Urothelium cell line (cell line): ENCODE measurements around the gene EHD1.

Source experiments
- DNase-seq: peaks from one replicate; pipeline ENCODE4 v3.0.0; 2011; ENCODE audit warnings: low spot score, mixed read lengths
- FAIRE-seq: peaks from 2 replicates; lab custom pipeline; 2011; peaks lifted over from hg19 to GRCh38; lab: Jason Lieb, UNC

Gene EHD1

DNA sequence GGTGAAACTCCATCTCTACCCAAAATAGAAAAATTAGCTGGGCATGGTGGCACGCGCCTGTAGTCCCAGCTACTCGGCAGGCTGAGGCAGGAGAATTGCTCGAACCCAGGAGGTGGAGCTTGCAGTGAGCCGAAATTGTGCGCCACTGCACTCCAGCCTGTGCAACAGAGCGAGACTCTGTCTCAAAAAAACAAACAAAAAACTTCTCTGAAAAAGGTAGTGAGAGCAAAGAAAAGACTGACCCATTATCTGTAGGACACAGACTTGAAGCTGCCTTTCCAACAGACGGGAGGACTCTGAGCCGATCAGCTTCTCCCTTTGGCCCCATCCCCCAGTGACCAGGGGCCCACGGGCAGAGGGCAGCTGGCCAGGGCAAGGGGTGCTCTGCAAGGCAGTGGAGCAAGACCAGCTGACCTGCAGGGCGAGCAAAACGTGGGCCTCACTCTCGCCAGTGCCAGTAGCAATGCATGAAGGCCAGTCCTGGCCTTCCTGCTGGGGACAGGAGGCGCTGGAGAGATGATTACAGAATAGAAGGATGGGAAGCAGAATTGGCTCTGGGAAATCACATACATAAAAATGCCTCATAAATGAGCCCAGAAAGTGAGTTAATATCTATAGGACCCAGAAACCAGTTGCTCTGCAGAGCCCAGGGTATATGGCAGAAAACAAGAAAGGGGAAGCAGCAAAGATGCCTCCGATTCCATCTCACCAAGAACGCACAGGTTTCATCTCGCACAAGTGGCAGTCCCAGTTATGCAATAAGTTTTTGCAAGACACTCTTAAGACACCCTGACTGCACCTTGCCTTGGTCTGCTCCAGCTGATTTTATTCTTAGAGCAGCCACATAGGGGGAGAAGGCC is 2.8 kb downstream of the EHD1 start:
- DNase-seq (no peak), FAIRE-seq (no peak)

DNA sequence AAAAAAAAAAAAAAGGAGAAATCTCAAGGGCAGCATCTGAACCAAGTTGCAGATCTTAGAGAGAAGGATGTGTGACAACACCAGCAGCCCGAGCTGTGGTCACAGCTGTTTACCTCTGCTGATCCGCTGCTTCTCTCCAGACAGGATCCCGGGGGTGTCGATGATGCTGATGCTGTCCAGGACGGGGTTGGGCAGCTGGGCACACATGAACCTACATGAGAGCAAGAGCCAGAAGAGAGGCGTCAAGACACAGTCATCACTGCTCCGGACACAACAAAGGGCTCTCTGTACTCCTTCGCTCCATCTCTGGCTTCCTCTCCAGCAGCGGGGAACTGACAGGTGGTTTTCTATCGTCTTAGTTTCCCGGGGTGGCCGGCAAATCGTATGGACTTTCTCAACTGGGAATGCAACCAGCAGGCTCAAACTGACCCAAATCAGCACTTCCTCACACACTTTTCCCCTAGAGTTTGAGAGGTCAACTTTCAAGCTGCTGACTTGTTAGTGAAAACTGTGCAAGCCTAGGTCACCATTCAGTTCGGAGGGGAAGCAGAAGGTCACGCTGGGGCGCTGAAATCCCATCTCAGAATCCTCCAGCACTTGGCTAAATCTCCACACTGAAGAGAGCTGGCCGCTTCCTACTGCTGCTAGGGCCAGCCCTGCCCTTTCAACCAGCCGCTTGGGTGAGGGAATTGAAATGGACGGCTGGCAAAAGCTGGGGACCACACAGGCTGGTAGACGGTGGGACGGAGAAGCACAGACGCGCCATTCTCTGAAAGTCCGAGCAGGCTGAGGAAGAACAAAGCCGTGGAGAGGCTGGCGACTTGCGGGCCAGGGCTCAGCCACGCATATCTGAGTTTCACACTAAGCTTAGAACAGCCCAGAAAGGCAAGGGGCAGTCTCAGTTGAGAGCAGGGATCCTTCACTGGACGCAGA is 3.8 kb downstream of the EHD1 start:
- DNase-seq (no peak), FAIRE-seq (no peak)

DNA sequence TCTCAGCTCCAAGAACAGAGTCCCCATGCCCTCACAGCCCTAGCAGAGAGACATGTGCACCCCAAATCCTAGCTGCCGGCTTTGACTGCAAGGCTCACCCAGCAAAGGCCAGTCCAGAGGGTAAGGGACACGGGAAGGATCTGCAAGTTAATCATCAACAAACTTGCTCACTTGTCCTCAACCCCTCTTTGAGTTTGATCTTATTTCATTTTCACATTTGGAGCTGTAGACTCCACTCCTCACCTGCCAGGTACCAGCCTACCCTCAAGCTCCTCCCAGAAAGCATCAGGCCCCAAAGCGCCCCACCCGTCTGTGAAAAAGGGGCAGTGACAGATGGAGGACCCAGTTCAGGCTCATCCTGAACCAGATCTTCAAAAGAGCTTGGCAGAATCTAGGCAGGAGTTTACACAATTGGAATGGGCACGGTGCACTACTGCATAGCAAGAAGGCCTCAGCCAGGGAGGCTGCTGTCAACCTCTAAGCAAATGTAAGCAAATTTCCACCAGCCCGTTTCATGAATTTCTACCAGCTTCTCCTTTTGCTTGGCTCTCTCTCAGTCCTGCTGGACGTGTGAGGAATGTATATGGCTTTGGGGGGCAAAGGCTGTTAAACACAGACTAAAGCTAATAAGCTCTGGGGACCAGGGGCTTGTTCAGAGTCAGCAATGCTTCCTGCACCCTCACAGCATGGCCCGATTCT is 5.5 kb downstream of the EHD1 start:
- DNase-seq (no peak), FAIRE-seq (no peak)

DNA sequence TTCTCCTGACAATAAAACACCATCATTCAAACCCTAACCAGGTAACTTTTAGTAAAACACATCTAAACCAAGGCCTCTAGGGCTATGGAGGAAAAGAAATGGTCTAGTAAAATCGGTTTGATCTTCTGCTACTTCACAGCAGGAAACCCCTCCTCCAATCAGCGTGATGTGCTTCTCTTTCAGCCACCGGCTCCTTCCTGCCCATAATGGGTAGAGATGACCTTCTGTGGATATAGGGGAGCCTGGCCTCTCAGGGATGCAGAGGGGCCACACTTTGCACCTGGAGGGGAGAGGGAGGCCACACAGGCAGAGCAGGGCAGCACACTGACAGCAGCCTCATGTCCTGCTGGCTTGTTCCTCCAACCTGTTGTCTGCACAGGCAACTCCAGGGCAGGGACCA is 6.9 kb downstream of the EHD1 start:
- DNase-seq: no peak
- no peak for FAIRE-seq

DNA sequence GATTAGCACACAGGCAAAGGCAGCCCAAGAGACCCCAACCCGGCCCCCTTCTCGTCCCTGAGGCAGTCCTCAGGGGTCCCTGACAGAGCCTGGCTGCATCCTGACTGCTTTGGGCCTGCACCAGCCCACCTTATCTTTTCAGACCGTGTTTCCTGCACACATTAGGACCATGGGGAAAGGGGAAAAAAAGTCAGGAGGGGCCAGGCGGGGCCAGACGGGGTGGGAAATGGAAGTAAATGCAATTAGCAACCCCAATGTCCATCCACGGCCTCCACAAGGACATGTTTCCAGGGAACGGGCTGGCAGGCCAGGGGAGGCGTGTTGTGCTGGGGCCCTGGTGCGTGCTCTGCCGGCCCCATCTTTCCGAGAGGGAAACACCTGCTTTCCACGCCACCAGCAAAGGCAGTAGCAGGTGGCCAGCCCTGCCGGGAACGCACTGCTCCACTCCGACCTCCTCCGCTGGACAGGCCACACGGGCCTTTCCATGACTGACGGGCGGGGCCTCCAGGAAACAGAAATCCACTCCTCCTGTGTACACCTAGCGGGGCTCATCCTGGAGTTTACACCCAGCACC is 7.4 kb downstream of the EHD1 start:
- FAIRE-seq: no peak
- no peak for DNase-seq

DNA sequence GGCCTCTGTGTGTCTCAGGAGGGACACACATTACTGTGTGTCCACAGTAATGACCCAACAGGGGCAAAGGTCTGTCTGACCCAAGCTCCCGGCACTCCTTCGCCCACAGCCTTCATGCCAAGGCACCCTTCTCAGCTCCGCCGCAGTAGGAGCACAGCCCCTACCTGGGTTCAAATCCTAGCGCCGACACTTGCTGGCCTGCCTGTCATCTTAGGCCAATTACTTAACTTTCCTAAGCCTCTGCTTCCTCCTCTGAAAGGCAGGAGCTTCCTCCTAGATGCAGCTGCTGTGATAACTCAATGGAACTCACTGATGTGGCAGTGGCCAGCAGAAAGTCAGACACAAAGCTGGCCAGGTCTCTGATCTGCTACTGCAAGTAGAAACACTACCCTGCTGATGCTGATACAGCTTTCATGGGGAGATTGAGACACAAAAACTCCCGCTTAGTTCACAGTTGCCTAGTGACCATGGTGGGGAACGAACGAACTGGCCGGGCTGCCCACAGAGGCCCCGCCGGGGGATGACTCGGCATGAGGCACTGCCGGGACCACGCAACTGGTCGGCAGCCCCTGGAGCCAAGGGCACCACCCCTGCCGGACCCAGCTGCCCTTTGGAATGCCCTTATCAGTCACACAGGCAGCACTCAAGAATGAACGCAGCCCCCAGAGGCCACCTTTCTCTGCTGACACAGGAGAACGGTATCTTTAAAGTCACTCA is 8.1 kb downstream of the EHD1 start:
- DNase-seq (no peak), FAIRE-seq (no peak)

DNA sequence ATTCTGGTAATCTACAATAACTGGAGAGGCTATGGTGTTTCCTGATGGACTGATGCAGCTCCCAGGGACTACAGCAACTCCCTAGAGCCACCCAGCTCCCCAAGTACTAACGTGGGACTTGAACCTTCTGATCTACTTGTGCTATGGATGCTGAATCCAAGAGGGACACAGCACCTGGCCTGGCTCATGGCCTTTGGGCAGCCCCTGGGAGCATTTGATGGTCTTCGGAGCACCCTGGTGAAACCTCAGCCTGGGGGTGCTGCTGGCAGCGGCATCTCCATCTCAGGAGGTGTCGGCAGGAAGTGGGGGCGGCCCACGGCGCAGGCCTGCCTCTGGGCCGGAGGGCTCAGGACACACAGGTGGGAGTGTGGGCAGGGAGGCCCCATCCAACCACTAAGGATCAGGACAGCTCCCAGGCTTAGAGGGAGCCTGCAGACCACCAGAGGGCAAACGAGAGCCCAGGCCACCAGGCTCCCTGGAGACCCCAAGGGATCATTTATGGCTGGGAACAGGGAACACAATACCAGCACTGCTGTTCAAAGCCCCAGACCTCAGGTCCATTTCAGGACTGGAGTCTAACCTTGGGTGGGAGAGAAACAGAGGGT is 8.7 kb downstream of the EHD1 start:
- DNase-seq (no peak), FAIRE-seq (no peak)

DNA sequence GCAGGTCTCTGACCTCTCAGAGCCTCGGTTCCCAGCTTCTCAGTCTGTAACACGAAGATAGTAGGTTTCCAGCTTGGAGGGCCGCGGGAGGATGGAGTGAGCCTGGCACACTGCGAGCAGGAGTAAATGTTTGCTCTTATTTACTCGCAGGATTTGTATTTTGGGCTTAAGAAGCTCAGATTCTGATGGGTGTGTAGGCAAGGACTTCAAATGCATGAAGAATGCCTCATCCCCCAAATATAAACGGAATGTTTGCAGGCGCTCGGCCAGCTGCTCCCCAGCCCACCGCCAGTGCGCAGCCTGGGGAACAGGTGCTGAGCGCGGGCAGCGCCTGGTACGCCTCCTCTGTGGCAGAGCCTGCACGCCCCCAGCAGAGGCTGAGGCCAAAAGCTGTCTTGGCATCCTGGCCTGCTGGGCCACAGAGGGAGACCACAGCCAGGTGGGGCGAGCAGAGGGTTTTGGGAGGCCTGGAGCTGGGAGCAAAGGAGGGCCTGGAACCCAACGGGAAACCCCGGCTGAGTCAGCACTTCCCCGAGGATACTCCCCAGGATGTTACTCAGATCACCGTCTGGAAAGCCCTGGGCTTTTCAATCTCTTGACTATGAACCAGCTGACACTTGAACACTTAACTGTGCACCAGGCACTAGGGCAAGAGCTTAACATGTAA is 9.4 kb downstream of the EHD1 start:
- peak; percentile 87 for DNase-seq
- peak; percentile 53 for FAIRE-seq

DNA sequence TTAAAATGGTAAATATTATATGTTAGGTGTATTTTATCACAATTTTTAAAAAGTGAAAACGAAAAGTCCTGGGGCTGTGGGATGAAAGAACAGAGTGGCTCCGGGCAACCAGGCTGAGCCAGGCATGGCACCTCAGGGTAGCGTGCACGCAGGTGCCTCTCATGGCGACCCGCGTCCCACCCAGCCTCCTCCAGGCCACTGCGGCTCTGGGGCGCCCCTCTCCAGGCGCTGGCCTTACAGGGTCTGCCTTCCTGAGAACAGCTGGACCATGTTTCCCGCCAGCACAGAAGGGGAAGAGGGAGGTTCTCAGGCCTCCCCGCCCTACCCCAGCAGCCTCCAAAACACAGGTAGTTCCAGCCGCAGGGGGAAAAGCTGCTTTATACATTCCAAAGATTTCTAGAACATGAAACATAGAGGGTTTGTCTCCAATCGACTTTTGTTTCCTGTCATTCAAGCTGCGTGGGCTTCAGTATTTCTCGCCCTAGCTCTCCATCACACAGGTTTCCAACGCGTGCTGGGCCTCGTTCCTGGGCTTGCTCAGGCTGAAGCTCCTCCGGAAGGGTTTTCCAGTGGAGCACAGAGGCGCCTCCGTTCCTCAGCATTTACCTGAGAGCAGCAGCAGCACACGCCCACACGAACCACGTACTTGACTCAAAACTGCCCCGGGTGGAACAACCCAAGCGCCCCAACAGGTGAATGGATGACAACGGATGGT is 10.5 kb downstream of the EHD1 start:
- no peak for DNase-seq
- FAIRE-seq: no peak

DNA sequence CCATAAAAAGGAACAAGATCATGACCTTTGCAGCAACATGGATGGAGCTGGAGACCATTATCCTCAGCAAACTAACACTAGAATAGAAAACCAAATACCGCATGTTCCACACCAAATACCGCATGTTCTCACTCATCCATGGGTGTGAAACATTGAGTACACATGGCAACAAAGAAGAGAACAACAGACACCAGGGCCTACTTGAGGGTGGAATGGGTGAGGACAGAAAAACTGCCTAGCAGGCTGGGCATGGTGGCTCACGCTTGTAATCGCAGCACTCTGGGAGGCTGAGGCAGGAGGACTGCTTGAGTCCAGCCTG is 12.3 kb downstream of the EHD1 start:
- DNase-seq (no peak), FAIRE-seq (no peak)

DNA sequence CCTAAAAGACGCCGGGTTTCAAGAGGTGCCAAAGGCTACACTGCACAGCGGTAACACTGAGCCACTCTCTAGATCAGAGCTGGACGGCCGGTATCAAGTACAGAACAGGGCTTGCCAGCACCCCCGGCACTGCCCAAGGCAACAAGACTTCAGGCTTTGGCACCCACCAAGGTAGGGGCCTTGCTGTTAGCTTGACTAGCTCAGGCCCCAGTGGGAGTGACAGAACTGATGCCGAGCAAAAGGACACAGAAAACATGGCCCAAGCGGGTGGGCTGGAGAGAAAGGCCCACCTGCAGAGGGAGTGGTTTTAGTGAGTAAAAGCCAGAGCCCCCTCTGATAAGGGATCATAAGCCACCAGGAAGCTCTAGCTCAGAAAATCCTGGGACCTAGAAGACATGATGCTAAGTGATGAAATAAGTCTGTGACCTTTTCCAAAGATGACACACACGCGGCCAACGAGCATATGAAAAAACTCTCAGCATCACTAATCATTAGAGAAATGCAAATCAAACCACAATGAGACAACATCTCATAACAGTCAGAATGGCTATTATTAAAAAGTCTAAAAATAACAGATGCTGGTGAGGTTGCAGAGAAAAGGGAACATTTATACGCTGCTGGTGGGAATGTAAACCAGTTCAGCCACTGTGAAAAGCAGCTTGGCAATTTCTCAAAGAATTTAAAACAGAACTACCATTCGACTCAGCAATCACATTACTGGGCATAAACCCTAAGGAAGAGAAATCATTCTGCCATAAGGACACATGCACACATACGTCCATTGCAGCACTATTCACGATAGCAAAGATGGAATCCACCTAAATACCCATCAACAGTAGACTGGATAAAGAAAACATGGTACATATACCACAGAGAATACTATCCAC is 12.9 kb downstream of the EHD1 start:
- FAIRE-seq (no peak), DNase-seq (no peak)

DNA sequence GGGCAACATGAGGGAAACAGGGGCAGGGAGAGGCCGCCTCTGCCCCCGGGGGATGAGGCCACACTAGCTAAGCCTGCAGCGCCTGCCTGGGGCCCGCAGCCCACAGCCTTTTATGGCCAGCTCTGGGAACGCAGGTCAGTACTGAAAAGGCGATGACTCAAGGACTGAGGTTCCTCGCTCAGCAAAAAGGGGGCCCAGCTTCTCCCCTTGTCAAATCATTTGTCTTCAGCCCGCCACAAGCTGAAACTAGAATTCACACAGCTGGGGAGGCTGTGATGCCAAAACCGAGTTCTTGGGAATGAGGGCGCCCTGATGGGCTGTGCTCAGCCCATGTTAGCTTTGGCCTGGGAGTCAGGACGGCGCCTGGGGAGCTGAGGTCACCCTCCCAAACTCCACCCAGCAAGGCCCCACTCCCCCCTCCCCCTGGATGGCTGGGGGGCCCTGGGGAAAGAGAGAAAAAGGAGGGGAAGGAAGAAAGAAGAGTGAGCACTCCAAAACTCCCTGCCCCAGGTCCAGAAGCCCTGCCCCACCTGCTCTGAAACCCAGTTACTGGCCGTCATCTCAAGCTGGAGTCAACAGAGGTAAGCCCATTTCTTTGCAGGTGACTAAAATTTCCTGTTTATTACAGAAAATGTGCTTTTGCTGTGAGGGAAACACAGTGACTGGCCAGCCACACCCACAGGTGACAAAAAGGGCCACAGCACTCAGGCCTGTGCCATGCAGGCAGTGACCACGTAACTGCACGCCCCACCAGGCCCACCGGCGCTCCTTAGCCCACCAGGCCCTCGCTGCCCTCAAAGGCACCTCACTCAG is 13.7 kb downstream of the EHD1 start:
- FAIRE-seq: no peak
- DNase-seq: no peak

DNA sequence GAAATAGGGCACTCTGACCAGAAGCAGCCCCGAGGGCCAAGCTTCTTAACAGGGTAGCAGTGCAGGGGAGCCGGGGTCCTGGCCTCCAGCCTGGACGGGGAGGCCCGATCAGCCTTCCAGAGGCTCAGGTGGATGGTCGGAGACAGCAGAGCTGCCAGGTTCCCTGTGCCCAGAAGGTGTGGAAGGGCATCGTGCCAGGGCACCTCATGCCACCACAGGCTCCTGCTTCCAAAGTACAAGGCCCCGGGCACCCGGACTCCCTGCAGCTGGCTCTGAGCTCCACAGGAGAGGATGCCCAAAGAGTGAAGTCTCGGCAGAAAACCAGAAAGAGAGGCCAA is 14.3 kb downstream of the EHD1 start:
- no peak for FAIRE-seq
- no peak for DNase-seq

DNA sequence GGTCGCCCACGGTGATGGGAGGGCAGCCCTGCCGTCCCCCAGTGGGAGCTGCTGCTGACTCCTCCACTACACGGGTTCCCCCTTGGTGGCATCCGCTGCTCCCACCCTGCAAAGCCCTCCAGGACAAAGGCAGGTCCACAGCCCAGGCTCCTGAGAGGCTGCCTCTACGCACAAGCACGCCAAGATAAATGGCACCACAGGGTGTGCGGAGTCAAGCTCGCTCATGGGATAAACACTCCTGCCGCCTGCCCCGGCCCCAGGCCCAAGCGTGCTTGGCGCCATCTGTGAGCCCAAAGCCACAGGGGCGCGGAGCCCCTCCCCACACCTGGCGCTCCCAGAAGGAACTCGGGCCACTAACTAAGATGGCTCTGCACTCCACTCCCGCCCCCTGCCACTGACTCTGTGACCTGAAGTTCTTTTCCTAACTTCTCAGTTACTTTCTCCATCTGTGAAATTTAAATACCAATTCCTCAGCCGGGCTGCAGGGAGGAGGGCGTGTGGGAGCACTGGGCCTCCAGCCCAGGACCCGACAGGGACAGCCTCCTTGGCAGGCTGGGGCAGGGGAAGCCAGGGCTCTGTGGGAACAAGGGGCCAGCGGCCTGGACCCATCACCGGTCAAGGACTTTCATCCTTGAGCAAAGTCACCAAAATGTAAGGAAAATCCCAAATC is 14.9 kb downstream of the EHD1 start:
- FAIRE-seq (no peak), DNase-seq (no peak)

DNA sequence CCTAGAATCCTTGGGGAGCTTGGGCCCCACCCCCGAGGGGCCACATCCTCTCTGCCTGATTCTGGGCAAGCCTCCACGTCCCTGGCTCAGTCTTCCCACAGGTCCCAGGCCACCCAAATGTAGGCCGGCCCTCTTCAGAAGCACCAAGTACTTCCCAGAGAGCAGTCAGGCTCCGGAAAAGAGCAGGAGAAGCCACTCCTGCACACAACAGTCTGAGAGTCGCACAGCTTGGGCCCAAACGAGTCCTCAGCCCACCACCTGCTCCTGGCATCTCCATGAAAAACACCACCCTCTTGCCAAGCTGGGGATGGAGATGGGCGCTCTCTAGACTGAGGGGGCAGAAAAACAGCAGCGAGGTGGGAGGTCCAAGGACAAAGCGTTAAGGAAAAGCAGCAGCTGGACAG is 15.4 kb downstream of the EHD1 start:
- FAIRE-seq (no peak), DNase-seq (no peak)

DNA sequence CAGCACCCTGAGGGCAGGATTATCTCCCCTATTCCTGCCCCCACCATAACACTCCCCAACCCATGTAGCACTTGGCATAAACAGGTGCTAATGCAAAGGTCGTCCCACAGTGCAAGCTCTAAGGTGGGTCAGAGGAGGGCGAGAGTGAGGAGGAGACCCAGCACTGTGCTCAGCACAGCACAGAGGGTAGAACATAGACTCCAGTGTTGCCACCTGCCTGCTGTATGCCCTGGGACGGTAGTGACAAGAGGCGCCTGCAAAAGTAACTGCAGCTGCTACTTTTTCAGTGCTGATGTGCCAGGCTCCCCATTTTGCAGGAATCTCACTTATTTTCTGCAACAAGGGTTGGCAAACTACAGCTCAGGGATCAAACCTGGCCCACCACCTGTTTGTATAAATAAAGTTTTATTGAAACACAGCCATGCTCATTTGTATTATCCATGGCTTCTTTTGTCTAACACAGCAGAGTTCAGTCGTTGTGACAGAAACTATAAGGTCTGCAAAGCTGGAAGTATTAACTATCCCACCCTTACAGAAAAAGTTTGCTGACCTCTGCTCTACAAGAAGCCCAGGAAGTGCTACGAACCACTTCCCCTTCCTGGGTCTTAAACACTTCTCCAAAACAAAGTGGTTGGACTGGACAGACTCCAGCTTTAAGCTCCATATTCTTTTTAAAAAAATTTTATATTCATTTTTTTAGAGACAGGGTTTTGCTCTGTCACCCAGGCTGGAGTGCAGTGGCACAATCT is 17.0 kb downstream of the EHD1 start:
- FAIRE-seq (no peak), DNase-seq (no peak)
